ENCODE data around the gene FAM9C. TPM values are rescaled to one million over a fixed set of nuclear protein-coding genes. Genes with fewer than 3 reads are reported as not detected.
A peak's percentile ranks its signal among the peaks of the same experiment; 100 is the strongest.
"Not testable (repeated sequence)": the region's sequence is repeated elsewhere in the genome, so short reads cannot be mapped to it uniquely, and the experiment has no call there.

The FAM9C gene
- polyA plus RNA-seq (2013, experiment 1 of 2; ENCODE audit: insufficient read length), result 0.04 TPM
- not detected for polyA plus RNA-seq (2013, experiment 2 of 2; ENCODE audit: insufficient read length)

DNA sequence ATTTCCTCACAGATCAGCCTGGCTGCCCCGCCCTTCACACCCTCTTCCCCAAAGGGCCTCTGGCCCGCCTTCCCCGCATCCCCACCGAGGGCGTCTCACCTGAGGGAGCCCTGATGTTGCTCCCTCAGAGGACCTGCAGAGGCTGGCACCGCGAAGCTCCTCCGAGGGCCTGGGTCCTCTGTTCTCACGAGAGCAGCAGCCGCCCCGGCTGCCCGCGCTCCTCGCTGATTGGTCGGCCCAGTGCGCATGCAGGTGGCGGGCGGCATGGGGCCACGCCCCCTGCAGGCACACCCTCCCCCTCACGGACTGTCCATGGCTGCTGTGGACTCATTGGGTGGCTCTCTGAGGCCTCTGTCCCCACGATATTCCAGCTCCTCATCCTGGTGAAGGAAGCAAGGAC is at the start of gene FAM9C:
Gene FAM9C, minus strand, starts transcription at position 180 of the 400 bp plus-strand sequence. CDS start 831 bp downstream, outside the sequence.
- DNase-seq, result no peak

DNA sequence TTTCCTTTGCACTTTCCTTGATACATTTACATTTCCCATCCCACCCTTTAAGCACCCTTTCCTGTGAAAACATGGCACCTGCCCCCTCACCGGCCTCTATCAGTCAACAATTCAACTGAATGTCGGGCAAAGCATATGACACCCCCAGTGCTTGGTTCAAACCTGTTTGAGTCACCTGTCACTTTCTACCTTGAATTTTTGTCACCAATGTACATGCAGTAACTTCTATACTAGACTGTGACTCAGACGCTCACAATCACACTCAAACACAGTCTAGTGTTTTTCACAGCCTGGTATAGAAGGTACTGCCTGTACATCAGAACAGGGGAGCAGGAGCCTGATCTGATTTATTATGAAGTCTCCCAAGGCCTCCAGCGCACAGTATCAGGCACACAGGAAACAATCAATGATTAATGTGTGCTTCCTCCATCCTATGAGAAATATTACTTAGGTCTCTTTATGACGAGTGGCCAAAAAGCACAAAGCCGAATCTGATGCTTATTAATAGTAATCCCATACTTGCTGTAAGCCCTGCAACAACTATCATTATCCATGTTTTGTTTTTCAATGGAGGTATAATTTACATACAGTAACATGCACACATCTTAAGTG is 49.2 kb upstream of the FAM9C start:
- no peak for DNase-seq

DNA sequence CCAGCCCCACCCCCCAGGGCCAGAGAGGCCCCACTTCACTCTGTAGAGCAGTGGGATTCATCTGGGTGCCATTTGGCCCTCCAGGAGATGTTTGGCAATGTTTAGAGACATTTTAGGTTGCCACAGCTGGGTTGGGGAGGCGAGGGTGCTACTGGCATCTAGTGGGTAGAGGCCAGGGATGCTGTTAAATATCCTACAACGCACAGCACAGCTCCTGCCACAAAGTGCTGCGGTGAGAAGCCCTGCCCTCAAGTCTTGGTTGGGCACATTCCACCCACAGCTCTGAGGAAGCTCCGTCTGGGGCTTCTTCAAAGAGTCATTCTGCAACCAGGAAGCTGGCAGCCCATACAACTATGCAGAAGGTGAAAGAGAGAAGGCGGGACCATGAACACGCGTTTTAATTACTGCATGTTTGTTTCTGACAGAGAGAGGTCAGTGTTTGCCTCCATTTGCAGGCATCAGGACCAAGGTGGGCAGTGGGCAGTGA is 48.1 kb upstream of the FAM9C start:
- no peak for DNase-seq

DNA sequence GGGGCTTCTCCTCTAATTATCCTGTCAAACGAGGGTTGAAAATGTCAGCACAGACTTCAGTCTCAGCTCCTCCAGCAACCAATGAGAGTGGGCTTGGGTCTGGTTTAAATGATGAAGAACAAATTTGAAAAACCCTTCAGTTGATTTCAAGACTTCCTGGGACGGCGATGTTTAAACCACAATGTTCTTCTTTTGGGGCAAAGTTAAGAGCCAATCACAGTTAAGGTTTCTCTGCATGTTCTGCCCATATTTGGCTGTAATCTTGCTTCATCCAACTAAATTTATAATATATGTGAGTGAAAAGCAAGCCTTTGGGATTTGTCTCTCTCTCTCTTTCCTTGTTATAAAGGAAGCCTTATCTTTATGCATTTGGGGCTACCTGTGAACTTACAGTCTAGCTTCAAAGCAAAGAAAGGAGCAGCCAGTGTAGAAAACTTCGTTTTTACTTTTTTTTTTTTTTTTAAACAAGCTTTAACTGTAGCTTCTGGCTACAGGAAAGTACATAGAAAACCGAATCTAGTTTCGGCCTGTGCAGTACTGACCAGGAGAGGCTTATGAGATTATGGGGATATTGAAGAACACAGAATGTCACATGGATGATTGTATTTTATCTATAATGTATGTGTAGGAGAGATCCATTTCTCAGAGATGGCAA is 46.8 kb upstream of the FAM9C start:
- DNase-seq, result no peak

DNA sequence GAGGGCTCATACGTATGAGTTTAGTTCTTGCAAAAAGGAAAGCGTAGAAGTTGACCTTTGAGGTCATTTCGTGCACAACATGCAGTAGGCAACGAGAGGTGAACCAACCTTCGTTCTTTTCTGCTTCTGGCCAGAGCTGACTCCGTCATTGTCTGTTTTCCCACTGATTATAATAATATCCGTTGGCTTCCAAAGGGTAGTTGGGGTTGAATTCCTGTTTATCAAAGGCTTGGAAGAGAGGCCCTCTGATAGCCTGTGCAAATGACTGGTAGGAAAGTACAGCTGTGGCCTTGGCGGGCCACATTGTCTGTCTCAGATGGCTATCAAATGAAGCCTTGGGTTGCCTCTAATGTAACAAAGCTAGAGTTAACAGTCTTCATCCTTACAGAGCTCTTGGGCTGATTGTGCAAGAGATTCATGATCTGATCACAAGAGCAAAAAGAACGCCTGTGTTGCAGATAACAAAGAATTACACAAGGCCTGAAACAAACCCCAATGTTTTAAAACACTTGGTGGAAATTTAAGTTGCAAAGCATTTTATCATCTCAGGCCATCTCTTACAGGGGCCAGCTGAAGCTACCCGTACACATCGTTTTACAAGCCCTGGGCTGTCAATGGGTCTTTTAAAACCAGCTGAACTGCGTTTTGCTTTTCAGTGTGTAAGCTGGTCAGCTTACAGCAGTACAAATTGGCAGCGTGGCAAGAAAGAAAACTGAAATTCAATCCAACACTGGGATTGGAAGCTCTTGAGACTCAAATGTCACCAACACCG is 46.1 kb upstream of the FAM9C start:
- no peak for DNase-seq

DNA sequence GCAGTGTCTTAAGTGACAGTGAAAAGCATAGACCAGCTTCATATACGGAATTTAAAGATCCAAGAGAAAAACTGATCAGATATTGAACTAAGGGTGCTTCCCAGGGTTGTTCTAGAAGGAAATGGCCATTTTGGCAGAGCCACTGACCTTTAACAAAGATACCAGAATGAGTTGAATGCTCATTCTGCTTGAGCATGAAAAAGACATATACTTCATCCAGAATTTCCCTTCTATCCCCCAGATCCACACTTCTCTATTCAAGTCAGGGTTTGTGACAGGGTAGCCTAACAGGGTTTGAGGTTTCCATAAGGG is 45.6 kb upstream of the FAM9C start:
- no peak for DNase-seq

DNA sequence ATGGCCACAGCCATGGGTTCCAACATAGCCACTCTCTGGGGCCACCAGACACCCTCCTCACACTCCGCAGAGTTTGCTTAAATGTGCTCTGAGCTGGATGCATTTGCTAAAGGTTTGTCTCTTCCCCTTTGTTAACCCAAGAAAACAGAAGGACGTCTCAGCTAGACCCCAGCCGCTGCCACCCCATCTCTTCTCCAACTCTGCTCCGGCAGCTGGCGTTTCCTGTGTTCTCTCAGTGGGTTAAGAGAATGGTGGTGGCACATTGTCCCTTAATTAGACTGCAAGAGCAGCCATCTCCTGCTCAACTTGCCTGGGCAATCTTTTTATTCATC is 43.7 kb upstream of the FAM9C start:
- no peak for DNase-seq

DNA sequence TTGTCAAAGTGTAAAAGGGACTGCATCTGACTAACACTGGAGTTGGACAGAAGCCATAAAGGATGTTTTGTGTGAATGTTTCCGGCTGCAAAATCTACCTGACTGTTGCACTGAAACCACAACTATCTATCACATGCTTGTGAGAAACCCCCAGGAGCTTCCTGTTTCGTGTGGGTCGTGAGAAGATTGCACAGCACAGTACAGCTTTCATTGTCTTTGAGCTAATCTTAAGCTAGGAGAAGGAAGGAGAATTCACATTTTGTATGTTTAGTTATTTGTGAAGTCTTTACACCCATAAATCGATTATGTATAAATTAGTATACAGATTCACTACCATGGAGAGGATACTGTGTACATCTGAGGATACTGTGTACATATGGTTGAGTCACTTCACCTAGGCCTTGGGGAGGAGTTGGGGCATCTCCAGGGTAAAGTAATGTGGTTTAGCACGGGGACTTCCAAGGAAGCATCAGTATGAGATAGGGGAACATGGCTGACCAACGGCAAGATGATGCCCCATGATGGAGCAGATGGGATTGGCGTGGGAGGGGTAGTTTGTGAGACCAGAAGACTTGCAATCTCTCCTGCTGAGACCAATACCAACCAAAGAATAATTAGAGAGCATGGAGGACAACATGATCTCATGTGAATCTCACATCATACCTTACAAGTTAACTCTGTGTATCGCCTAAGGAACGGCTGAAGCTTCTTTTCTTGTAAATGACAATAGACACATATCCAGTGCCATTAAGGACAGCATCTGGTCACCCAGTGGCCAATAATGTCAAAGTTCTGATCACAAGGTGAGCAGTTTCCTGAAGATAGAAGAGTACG is 43.1 kb upstream of the FAM9C start:
- DNase-seq, result peak; percentile 51

DNA sequence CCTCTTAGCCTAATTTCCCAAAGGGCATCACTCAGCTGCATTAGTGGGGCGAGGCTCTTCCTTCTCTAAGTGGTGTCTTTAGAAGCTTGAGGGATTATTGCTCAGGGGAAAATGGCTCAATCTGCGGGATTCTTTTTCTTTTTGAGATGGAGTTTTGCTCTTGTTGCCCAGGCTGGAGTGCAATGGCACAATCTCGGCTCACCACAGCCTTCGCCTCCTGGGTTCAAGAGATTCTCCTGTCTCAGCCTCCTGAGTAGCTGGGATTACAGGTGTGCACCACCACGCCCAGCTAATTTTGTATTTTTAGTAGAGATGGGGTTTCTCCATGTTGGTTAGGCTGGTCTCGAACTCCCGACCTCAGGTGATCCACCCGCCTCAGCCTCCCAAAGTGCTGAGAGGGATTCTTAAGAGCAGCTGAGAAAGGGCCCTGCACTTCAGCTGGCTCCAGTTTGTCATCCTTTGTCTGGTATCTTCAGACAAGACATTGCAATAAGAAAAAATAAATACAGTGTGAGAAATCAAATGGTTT is 42.4 kb upstream of the FAM9C start:
- not testable (repeated sequence) for DNase-seq

DNA sequence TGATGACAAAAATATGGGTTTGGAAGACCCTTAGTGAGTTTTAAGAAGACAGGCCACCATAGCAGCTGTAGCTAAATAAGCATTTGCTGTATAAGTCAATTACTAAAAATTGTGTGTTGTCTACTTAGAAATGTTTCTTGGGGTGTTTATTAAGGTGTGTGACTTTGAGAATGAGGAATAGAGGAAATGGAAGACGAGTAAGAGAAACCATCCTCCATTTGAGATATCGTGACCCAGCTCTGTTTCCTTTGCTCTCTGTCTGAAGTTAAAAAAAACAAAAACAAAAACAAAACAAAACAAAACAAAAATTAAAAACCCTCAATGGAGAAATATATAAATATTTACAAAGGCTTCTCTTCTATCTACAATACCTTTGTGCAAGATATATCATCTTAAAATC is 41.7 kb upstream of the FAM9C start:
- DNase-seq, result no peak

DNA sequence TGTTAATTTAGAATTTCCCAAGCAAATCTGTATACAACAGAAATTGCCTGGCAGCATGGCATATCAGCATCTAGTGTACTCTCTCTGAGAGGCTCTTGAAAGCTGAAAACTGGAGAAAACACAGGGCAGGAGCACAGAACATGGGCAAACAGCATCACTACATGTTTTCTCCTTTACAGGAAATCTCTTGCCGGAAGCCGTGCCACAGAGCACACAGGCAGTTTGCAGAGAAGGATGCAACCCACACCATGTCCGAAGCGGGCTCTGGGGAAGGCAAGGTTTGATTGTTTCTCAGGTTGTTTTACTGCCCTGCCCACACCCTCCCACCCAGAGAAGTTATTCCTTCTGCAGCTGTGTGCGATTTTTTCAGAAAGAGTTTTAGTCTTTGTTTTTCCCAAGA is 41.1 kb upstream of the FAM9C start:
- no peak for DNase-seq

DNA sequence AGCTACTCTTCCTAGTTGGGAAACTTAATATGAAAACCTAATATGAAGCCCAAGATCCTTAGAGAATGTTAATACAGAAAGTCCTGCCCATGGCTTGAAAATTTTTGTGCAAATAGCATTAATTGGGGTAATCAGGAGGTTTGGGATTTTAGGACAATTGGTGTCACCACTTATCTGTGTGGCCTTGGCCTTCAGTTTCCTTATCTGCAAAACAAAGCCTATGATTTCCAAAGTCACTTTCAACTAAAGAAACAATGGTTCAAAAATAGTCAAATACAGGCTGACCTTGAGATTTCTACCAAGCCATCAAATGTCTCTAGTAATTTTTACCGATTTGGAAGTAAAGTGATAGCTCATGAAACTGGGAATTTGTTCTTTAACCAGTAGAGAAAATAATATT is 40.2 kb upstream of the FAM9C start:
- DNase-seq, result no peak

DNA sequence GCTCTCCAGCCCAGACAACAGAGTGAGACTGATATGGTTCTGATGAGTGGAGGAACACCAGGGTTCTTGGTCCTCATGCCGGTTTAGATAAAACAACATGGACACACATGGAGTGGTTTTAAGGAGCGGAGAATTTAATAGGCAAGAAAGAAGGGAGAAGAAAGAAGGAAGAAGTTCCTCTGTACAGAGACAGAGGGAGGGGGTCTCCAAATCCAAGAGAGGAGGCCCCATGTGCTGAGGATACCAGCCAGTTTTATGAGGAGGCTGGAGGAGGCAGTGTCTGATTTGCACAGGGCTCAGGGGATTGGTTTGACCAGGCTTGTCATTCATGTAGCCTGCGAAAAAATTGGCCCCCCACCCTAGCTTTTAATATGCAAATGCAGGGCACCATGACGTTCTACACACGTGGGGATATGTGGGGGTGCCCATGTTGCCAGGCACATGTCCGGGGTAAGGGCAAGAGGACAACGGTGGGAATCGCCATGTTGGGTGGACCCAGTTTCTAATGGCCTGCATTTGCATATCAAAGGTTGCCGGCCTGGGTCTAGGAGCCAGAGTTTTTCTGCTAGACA is 39.4 kb upstream of the FAM9C start:
- not testable (repeated sequence) for DNase-seq

DNA sequence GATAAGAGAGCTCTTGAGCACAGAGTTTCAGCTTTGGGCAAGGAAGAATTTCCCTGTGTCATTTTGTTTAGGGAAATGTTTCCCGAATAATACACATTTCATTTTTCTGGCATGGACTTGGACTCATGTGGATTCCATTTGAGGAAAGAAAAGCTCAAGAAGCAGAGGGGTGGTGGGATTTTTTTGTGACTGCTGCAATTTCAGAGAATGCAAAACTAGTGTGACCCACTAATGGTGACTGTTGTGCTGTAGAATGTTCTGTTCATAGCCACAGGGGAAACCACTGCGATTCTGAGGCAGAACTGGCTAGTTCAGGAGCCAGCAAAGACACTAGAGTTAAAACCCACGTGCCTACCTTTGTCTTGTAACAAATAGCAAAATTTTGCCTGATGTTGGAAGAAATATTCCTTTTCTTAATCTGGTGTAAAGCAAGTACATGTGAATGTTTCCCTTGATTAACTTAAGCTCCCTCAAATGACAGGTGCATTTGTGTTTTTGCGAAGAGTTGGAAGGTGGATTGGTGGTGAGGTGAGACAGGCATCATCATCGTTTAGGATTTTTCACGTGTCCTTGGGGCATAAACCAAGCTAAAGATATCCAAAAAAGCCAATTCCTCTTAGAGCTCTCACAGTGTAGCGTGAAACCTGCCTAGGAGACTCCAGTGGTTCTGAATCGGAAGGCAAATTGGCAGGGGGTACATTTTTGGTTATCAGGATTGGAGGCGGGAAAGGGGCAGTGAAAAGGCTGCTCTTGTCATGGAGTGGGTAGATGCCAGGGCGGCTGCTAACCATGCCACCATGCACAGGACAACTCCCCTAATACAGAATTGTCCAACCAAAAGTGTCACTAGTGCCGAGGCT is 38.0 kb upstream of the FAM9C start:
- no peak for DNase-seq

DNA sequence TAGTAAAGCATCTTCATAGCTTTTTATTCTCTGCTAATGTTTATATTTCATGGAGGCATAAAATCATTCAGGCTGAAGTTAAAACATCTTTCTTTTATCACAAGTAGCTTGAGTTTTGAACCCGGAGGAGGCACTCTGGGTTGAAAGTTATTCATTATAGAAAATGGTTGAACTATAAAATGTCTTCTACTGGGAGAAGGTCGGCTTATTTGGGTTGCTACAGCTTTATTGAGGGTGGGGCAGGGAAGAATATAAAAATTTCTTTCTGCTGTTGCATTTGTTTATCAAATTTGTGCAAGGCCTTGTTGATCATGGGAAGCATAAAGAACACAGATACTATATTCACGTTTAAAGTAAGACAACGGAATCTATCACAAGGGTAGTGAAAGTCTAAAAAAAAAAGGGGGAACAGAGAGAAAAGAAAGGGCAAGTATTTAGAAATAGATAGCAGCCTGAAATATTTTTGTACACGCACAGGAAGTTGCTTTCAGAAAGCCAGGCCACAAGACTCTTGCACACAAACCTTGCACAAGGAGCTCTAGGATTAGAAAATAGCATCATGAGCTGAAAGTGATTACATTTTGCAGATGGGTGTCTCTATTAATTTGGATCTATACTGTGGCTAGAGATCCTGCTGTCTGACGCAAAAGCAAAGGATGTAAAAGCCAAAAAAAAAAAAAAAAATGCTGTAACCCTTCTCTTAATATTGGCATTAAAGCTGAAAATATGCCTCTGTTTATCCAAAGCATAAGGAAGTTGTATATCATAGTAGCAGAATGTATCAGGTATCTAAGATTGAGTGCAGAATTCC is 37.2 kb upstream of the FAM9C start:
- DNase-seq, result no peak

DNA sequence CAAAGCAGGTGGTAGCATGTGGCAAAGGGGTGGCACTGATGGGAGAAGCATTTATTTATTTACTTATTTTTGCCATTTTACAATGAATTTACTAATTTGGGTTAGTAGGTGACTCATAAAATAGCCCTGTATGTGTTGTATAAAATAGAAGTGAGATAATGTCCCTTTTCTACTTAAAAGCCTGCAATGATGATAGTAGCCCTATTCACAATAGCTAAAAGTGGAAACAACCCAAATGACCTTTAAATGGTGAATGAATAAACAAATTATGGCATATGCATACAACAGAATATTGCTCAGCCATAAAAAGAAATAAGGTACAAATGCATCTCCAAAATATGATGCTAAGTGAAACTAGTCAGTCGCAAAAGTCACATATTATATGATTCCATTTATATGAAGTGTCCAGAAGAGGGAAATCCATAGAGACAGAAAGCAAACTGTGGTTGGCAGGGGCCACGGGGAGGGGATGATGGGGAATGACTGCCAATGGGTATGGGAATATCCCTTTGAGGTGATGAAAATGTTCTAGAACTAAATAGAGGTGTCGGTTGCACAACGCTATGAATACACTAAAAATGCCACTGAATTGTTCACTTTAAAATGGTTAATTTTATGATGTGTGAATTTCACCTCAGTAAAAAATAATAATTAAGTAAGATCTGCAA is 35.8 kb upstream of the FAM9C start:
- no peak for DNase-seq

DNA sequence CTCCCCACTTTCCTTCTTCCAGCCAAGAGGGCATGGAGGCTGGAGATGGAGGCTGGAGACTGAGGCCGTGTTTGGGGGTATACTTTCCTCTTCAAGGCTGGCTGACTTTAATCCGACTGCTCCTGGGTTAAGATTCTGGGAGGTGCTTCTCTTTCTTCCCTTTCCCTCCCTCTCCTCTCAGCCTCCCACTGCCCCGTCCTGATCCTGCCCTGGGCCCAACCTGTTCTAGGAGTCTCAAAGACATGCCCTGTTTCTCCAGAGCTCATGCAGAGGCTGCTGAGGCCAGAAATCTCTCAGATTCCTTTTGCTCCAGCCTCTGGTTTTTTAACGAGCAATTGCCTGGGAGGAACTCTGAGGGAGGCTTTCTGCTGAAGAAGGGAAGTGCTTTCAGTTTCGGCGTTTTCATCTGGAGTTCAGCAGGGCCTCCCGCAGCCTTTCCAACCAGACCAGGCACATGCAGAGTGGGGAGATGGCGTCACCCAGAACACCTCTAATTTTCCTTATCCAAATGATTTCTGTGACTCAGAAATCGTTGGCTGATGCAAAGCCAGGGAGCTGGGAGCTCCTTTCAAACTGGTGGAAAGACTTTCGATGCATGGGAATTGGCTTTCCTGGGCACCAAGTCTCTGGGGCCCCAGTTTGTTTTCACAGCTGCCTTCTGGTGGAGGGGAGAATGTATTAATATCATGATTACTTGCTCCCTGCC is 34.5 kb upstream of the FAM9C start:
- DNase-seq, result peak; percentile 91

DNA sequence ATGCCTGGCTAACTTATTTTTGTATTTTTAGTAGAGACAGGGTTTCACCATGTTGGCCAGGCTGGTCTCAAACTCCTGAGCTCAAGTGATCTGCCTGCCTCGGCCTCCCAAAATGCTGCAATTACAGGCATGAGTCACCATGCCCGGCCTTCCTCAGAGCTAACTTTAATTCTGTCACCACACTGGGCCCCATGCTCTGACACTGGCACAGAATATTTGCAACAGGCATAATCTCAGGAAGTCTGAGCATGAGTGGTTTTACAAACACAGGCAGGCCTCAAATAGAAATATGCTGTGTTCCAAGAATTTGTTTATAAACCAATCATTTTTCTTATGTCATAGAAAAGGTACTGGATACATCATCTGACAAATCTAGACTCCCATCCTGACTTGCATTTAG is 32.7 kb upstream of the FAM9C start:
- DNase-seq, result peak; percentile 47

Data from fibroblast of skin of scalp (primary cell).